PC-3 (cell line): ENCODE measurements around the gene STRN4. TPM values are rescaled to one million over a fixed set of nuclear protein-coding genes. Genes with fewer than 3 reads are reported as not detected.

ENCODE experiments used
- ATAC-seq: fragments of 200-7000 bp; cut with Tn5 transposase; 2 replicates; pipeline ENCODE4 v1.9.1; 2020; ENCODE audit warnings: mild to moderate bottlenecking, moderate library complexity
- BruUV-seq: library from RNA; stranded (reverse); fragments of 400-500 nt; replicated peaks from 2 replicates; lab custom pipeline; 2021; lab: Mats Ljungman, UMichigan
- CTCF ChIA-PET: fragments of 300-600 bp; sonication (Branson Sonifier 250); formaldehyde crosslinking; loops from one replicate; lab custom pipeline; 2022; ENCODE audit warnings: antibody characterized with exemption; lab: Charles Lee
- POLR2A ChIA-PET: fragments of 300-600 bp; sonication (Branson Sonifier 250); formaldehyde crosslinking; loops from one replicate; lab custom pipeline; 2022; ENCODE audit warnings: antibody characterized with exemption; ENCODE audit not compliant: unreplicated experiment; lab: Charles Lee
- DNase-seq: peaks from one replicate; pipeline ENCODE4 v3.0.0-alpha.2; 2015
- H2AFZ ChIP-seq: fragments of 300-600 bp; sonication (generic); 2 replicates; pipeline ENCODE4 v1.6.0; 2016; ENCODE audit warnings: antibody characterized with exemption, low read length
- H3F3A ChIP-seq: fragments of 300-600 bp; sonication (generic); one replicate; pipeline ENCODE4 v1.6.0; 2017; ENCODE audit warnings: antibody characterized with exemption, low read length, control low read depth, mild to moderate bottlenecking; ENCODE audit not compliant: unreplicated experiment
- H3K27ac ChIP-seq: fragments of 300-600 bp; sonication (generic); 2 replicates; pipeline ENCODE4 v1.5.1; 2016; ENCODE audit warnings: mild to moderate bottlenecking, low read length
- H3K27me3 ChIP-seq: fragments of 300-600 bp; sonication (generic); 2 replicates; pipeline ENCODE4 v1.6.1; 2016; ENCODE audit warnings: low read length, mixed read lengths
- H3K36me3 ChIP-seq: fragments of 300-600 bp; sonication (generic); 2 replicates; pipeline ENCODE4 v1.6.1; 2016; ENCODE audit warnings: low read depth, mixed run types, low read length, mixed read lengths
- H3K4me1 ChIP-seq: fragments of 300-600 bp; sonication (generic); 2 replicates; pipeline ENCODE4 v1.5.1; 2016; ENCODE audit warnings: low read length; ENCODE audit not compliant: insufficient read depth
- H3K4me2 ChIP-seq: fragments of 300-600 bp; sonication (generic); 2 replicates; pipeline ENCODE4 v1.6.0; 2016; ENCODE audit warnings: low read length
- H3K4me3 ChIP-seq: fragments of 300-600 bp; sonication (generic); 2 replicates; pipeline ENCODE4 v1.5.1; 2016; ENCODE audit warnings: mild to moderate bottlenecking, low read length, mixed read lengths
- H3K79me2 ChIP-seq: fragments of 300-600 bp; sonication (generic); 2 replicates; pipeline ENCODE4 v1.6.1; 2017; ENCODE audit warnings: low read length, mixed read lengths
- H3K9ac ChIP-seq: fragments of 300-600 bp; sonication (generic); 2 replicates; pipeline ENCODE4 v1.6.0; 2016; ENCODE audit warnings: mild to moderate bottlenecking, low read length
- H3K9me2 ChIP-seq: fragments of 300-600 bp; sonication (generic); replicated peaks from 2 replicates; pipeline ENCODE4 v1.6.1; 2016; ENCODE audit warnings: mixed run types, low read length, mixed read lengths
- H3K9me3 ChIP-seq: fragments of 300-600 bp; sonication (generic); 2 replicates; pipeline ENCODE4 v1.6.1; 2016; ENCODE audit warnings: low read length, mixed read lengths
- H4K20me1 ChIP-seq: fragments of 300-600 bp; sonication (generic); 2 replicates; pipeline ENCODE4 v1.6.1; 2016; ENCODE audit warnings: low read length, mixed read lengths
- CTCF ChIP-seq: fragments of 300-600 bp; sonication (generic); conservative IDR thresholded peaks from 2 replicates; pipeline ENCODE4 v1.5.1; 2017; ENCODE audit warnings: antibody characterized with exemption, low read depth, mild to moderate bottlenecking, low read length
- EZH2 ChIP-seq: fragments of 300-600 bp; sonication (generic); IDR thresholded peaks from one replicate; pipeline ENCODE4 v1.6.1; 2017; ENCODE audit warnings: antibody characterized with exemption, mild to moderate bottlenecking, low read length; ENCODE audit not compliant: unreplicated experiment
- EZH2phosphoT487 ChIP-seq: fragments of 300-600 bp; sonication (generic); IDR thresholded peaks from 2 replicates; pipeline ENCODE4 v1.6.1; 2018; ENCODE audit warnings: mild to moderate bottlenecking, antibody characterized with exemption, low read length, borderline replicate concordance
- intact Hi-C: fragments of 100-400 bp; cut with micrococcal nuclease; formaldehyde crosslinking; loops from 2 replicates; pipeline ENCODE4 v1.9.0; 2023
- total RNA-seq: library from RNA; depleted of rRNA; stranded (reverse); fragments of >200 nt; gene quantifications from 2 replicates; pipeline ENCODE4 v1.2.3, GENCODE V29; 2014

STRN4 gene
- total RNA-seq, 1 experiment from 2014 or later = 62.7 TPM

- CTCF ChIA-PET = no interaction called here
- no peak for DNase-seq
Measured at GRCh38 chr19:46723471-46723870, 22.8 kb downstream of the STRN4 start.

GRCh38 chr19:46723023-46723461 lies 23.2 kb downstream of the STRN4 start:
- no peak for TF ChIP-seq EZH2phosphoT487
- TF ChIP-seq CTCF = no peak
- TF ChIP-seq EZH2 = no peak
- H3K4me3 ChIP-seq = no peak overlapping the region
- ChIA-PET POLR2A (no interaction called here), CTCF (no interaction called here)
- peaks cover 18% of the 10 kb centered on the region; the same call in 1 of the 2 replicates for H3K36me3 ChIP-seq
- H3K9me3 ChIP-seq = no peaks in the 10 kb centered on the region
- no peaks in the 10 kb centered on the region for H3K79me2 ChIP-seq
- H3K9me2 ChIP-seq = no peaks in the 10 kb centered on the region
- intact Hi-C loops = no loop called here
- no peak overlapping the region for H3K27ac ChIP-seq
- H3K4me1 ChIP-seq = no peaks in the 10 kb centered on the region
- H3F3A ChIP-seq = no peaks in the 10 kb centered on the region
- H2AFZ ChIP-seq = no peak overlapping the region
- no peaks in the 10 kb centered on the region for H4K20me1 ChIP-seq
- H3K9ac ChIP-seq = no peak overlapping the region
- no TSS peak for BruUV-seq
- DNase-seq = no peak
- no peaks in the 10 kb centered on the region for H3K27me3 ChIP-seq
- no peak for ATAC-seq
- H3K4me2 ChIP-seq = no peak overlapping the region

More at GRCh38 chr19:46723471-46723870, 22.8 kb downstream of the STRN4 start:
- ATAC-seq = no peak
- H3K79me2 ChIP-seq = peaks cover 1% of the 10 kb centered on the region; the same call in 1 of the 2 replicates
- H3F3A ChIP-seq = no peaks in the 10 kb centered on the region
- no peaks in the 10 kb centered on the region for H3K4me1 ChIP-seq
- no peak overlapping the region for H3K4me2 ChIP-seq
- no peak overlapping the region for H3K27ac ChIP-seq
- H4K20me1 ChIP-seq = no peaks in the 10 kb centered on the region
- POLR2A ChIA-PET = no interaction called here
- peaks cover 20% of the 10 kb centered on the region for H3K36me3 ChIP-seq
- H3K9ac ChIP-seq = no peak overlapping the region
- no peaks in the 10 kb centered on the region for H3K9me2 ChIP-seq
- no peaks in the 10 kb centered on the region for H3K9me3 ChIP-seq
- intact Hi-C loops = no loop called here
- TF ChIP-seq EZH2phosphoT487 (no peak), EZH2 (no peak), CTCF (no peak)
- BruUV-seq = no TSS peak
- no peaks in the 10 kb centered on the region for H3K27me3 ChIP-seq
- H3K4me3 ChIP-seq = no peak overlapping the region
- H2AFZ ChIP-seq = no peak overlapping the region

- H3K9me3 ChIP-seq = no peaks in the 10 kb centered on the region
- DNase-seq (no peak), ATAC-seq (no peak)
- no peaks in the 10 kb centered on the region for H3K4me1 ChIP-seq
- H3K9ac ChIP-seq = no peak overlapping the region
- peaks cover 18% of the 10 kb centered on the region; the same call in 1 of the 2 replicates for H3K36me3 ChIP-seq
- TF ChIP-seq EZH2phosphoT487 (no peak), CTCF (no peak), EZH2 (no peak)
- H3F3A ChIP-seq = no peaks in the 10 kb centered on the region
- POLR2A ChIA-PET = no interaction called here
- CTCF ChIA-PET = no interaction called here
- intact Hi-C loops = no loop called here
- H4K20me1 ChIP-seq = no peaks in the 10 kb centered on the region
- no TSS peak for BruUV-seq
- H3K27me3 ChIP-seq = no peaks in the 10 kb centered on the region
- no peaks in the 10 kb centered on the region for H3K9me2 ChIP-seq
- H3K4me2 ChIP-seq = no peak overlapping the region
- H3K4me3 ChIP-seq = no peak overlapping the region
- H3K27ac ChIP-seq = no peak overlapping the region
- H2AFZ ChIP-seq = no peak overlapping the region
- no peaks in the 10 kb centered on the region for H3K79me2 ChIP-seq
Measured at GRCh38 chr19:46722421-46723022, 23.7 kb downstream of the STRN4 start.
